ENCODE data around the gene ULK4. TPM values are rescaled to one million over a fixed set of nuclear protein-coding genes. Genes with fewer than 3 reads are reported as not detected.

The ULK4 gene
- total and polyA plus RNA-seq, 9 of the 15 experiments (the other 6 are each of a cell fraction or from before 2014, with no cell fraction given), result 3.0 to 5.9 (median 3.5) TPM

DNA sequence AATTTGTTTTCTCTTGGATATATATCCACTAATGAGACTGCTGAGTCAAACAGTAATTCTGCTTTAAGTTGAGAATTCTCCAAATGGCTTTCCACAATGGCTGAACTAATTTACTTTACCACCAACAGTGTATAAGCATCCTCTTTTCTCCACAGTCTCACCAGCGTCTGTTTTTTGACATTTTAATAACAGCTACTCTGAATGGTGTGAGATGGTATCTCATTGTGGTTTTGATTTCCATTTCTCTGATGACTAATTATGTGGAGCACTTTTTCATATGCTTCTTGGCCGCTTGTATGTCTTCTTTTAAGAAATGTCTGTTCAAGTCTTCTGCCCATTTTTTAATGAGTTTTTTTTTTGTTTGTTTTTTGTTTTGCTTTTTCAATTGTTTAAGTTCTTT lies 556.4 kb downstream of the ULK4 start:
- 0% methylated on average over 2 of the region's 2 CpGs for WGBS (ENCODE audit: insufficient coverage, low coverage, missing lambda C conversion rate)
- BruUV-seq (replicated peaks), result no TSS peak
- FAIRE-seq (no peak), ATAC-seq (no peak), DNase-seq (ENCODE audit: extremely low read depth in 1 of 4, low spot score in 3 of 4) (no peak)
- H3K27me3 ChIP-seq (ENCODE audit: control insufficient read depth in 2 of 2, insufficient read depth in 2 of 2, low read length in 2 of 2), result no peaks in the 10 kb centered on the region
- no peaks in the 10 kb centered on the region for H3K4me1 ChIP-seq (replicated peaks in 1 of 2; ENCODE audit: control insufficient read depth in 2 of 2, insufficient read depth in 2 of 2, low read length in 2 of 2)
- no peaks in the 10 kb centered on the region for H3K79me2 ChIP-seq (ENCODE audit: control insufficient read depth, insufficient read depth, low read length)
- in situ Hi-C loops (cut with MboI), result no loop called here
- no peak overlapping the region for H3K4me3 ChIP-seq
- no peaks in the 10 kb centered on the region for H3K36me3 ChIP-seq (ENCODE audit: control insufficient read depth, insufficient read depth, low read length)
- TF ChIP-seq NR2C1 (IDR thresholded peaks at IDR 0.05), result no peak
- TF ChIP-seq NR2C1 (tag; IDR thresholded peaks at IDR 0.05), result no peak
- no peak for TF ChIP-seq CREB1 (IDR thresholded peaks at IDR 0.05)
- no peak for TF ChIP-seq CREB1 (CRISPR knock-in tag; IDR thresholded peaks at IDR 0.05)
- TF ChIP-seq HEY1 (CRISPR knock-in tag; IDR thresholded peaks at IDR 0.05; ENCODE audit: borderline replicate concordance), result no peak
- no peak for TF ChIP-seq LEF1 (IDR thresholded peaks at IDR 0.05)
- no peak for TF ChIP-seq TAF9B (IDR thresholded peaks at IDR 0.05; ENCODE audit: partially characterized antibody)
- no peak for TF ChIP-seq ZNF57 (CRISPR knock-in tag; IDR thresholded peaks at IDR 0.05)
- TF ChIP-seq CSDE1 (IDR thresholded peaks at IDR 0.05), result no peak
- TF ChIP-seq ZNF134 (CRISPR knock-in tag; conservative IDR thresholded peaks at IDR 0.05), result no peak
- no peak for TF ChIP-seq ZNF785 (CRISPR knock-in tag; IDR thresholded peaks at IDR 0.05)
- no peak for TF ChIP-seq DMBX1 (CRISPR knock-in tag; IDR thresholded peaks at IDR 0.05; ENCODE audit: borderline replicate concordance)
- TF ChIP-seq, protein P1, sequence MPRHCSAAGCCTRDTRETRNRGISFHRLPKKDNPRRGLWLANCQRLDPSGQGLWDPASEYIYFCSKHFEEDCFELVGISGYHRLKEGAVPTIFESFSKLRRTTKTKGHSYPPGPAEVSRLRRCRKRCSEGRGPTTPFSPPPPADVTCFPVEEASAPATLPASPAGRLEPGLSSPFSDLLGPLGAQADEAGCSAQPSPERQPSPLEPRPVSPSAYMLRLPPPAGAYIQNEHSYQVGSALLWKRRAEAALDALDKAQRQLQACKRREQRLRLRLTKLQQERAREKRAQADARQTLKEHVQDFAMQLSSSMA (CRISPR knock-in tag; IDR thresholded peaks at IDR 0.05), result no peak
- TF ChIP-seq THRAP3 (IDR thresholded peaks at IDR 0.05; ENCODE audit: borderline replicate concordance), result no peak
- TF ChIP-seq ZC3H4 (CRISPR knock-in tag; IDR thresholded peaks at IDR 0.05; ENCODE audit: borderline replicate concordance), result no peak
- H3K4me2 ChIP-seq (ENCODE audit: insufficient read depth, low read length), result no peak overlapping the region
- H3K9ac ChIP-seq (ENCODE audit: insufficient read depth in 1 of 2, low read depth in 2 of 2, low read length in 2 of 2), result no peak overlapping the region
- H3K27ac ChIP-seq (ENCODE audit: extremely low read depth, low read depth, low read length), result no peak overlapping the region
- POLR2A ChIA-PET, result no interaction called here
- CTCF ChIA-PET (ENCODE audit: low intra/inter-chr PET ratio), result no interaction called here
- no peaks in the 10 kb centered on the region for H3K9me3 ChIP-seq (replicated peaks; ENCODE audit: control insufficient read depth, insufficient read depth, low read depth, low read length)
- H3K9me1 ChIP-seq (ENCODE audit: control insufficient read depth, insufficient read depth, low read length), result no peaks in the 10 kb centered on the region
- intact Hi-C loops (cut with micrococcal nuclease), result no loop called here
- no peaks in the 10 kb centered on the region for H4K20me1 ChIP-seq (replicated peaks; ENCODE audit: control insufficient read depth, insufficient read depth, low read length)
- H2AFZ ChIP-seq (ENCODE audit: low read depth, low read length), result no peak overlapping the region

Measured in K562 (cell line).